SU-DHL-6 (cell line): ENCODE results near the gene KRTAP5-4.

Experiments
- EZH2phosphoT487 ChIP-seq: fragments of 200-600 bp; sonication (generic), shearing (Covaris generic); conservative IDR thresholded peaks from 2 replicates; pipeline ENCODE4 v1.6.1; 2018; ENCODE audit warnings: mild to moderate bottlenecking, antibody characterized with exemption, low read length, moderate library complexity, mixed read lengths
- TF ChIP-seq, protein P1 (sequence below): fragments of 200-600 bp; sonication (generic); IDR thresholded peaks from one replicate; pipeline ENCODE4 v1.5.1; 2017; ENCODE audit warnings: antibody characterized with exemption, mild to moderate bottlenecking, low read length, moderate library complexity; ENCODE audit not compliant: insufficient read depth, poor library complexity, severe bottlenecking

DNA sequence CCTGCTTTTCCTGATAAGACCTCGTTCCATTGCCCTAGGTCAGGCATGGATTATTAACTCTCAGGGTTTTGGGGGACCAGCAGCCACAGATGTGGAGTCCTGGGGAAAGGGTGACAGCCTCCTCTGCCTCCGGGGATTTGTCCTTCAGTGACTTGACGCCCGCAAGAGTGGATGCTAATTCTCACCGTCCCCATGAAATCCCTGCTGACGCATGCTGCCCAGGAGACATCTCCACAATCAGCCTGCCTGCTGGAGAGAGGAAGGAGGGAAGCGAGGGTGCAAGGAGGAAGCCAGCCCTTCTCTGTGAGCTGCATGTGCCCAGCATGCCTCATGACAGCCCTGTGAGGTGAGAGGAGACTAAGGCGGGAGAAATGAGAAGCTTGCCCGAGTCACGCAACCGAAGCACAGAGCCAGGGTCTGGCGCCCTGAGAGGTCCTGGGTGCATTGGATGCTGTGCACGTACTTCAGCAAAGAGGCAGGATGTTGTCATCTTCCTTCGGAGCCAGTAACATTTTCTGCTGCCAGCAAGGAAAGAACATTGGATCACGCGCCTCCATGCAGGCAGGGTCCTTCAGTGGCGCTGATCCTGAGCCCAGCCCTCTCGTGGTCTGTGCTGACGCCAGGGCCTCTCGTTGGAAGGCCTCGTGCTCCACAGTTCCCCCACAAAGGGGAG, 47.7 kb upstream of the KRTAP5-4 start:
- TF ChIP-seq, protein P1, sequence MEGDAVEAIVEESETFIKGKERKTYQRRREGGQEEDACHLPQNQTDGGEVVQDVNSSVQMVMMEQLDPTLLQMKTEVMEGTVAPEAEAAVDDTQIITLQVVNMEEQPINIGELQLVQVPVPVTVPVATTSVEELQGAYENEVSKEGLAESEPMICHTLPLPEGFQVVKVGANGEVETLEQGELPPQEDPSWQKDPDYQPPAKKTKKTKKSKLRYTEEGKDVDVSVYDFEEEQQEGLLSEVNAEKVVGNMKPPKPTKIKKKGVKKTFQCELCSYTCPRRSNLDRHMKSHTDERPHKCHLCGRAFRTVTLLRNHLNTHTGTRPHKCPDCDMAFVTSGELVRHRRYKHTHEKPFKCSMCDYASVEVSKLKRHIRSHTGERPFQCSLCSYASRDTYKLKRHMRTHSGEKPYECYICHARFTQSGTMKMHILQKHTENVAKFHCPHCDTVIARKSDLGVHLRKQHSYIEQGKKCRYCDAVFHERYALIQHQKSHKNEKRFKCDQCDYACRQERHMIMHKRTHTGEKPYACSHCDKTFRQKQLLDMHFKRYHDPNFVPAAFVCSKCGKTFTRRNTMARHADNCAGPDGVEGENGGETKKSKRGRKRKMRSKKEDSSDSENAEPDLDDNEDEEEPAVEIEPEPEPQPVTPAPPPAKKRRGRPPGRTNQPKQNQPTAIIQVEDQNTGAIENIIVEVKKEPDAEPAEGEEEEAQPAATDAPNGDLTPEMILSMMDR = no peak
- no peak for TF ChIP-seq EZH2phosphoT487
